ENCODE measurements around the gene KLK13. TPM values are rescaled to one million over a fixed set of nuclear protein-coding genes. Genes with fewer than 3 reads are reported as not detected.

KLK13 gene
- polyA plus RNA-seq, 1 donor: 0.45 TPM

- H3K9me3 ChIP-seq (ENCODE audit: control insufficient read depth, low read depth, low read length): no peaks in the 10 kb centered on the region
- H3K36me3 ChIP-seq (ENCODE audit: control insufficient read depth, insufficient read depth, low read length): no peaks in the 10 kb centered on the region
- no peak overlapping the region for H3K4me3 ChIP-seq (ENCODE audit: low read length)
- H3K4me1 ChIP-seq (ENCODE audit: control insufficient read depth, insufficient read depth, low read length): no peaks in the 10 kb centered on the region
- peaks cover 9% of the 10 kb centered on the region for H3K27me3 ChIP-seq (ENCODE audit: control insufficient read depth, insufficient read depth, low read length)
- WGBS (ENCODE audit: insufficient coverage, low lambda C conversion rate): no CpG with 5 or more reads among the region's 28 CpGs
- H3K27ac ChIP-seq (ENCODE audit: low read length): no peak overlapping the region
- no peak for DNase-seq
Observed at GRCh38 chr19:51031880-51032225, 33.0 kb downstream of the KLK13 start.

GRCh38 chr19:51031220-51031879 is 33.5 kb downstream of the KLK13 start:
- no peaks in the 10 kb centered on the region for H3K4me1 ChIP-seq (ENCODE audit: control insufficient read depth, insufficient read depth, low read length)
- no peak for DNase-seq
- peaks cover 9% of the 10 kb centered on the region for H3K27me3 ChIP-seq (ENCODE audit: control insufficient read depth, insufficient read depth, low read length)
- H3K27ac ChIP-seq (ENCODE audit: low read length): no peak overlapping the region
- H3K9me3 ChIP-seq (ENCODE audit: control insufficient read depth, low read depth, low read length): no peaks in the 10 kb centered on the region
- no peak overlapping the region for H3K4me3 ChIP-seq (ENCODE audit: low read length)
- no CpG with 5 or more reads among the region's 7 CpGs for WGBS (ENCODE audit: insufficient coverage, low lambda C conversion rate)
- H3K36me3 ChIP-seq (ENCODE audit: control insufficient read depth, insufficient read depth, low read length): no peaks in the 10 kb centered on the region

- H3K36me3 ChIP-seq (ENCODE audit: control insufficient read depth, insufficient read depth, low read length): no peaks in the 10 kb centered on the region
- no peaks in the 10 kb centered on the region for H3K9me3 ChIP-seq (ENCODE audit: control insufficient read depth, low read depth, low read length)
- 70% methylated on average over 2 of the region's 13 CpGs for WGBS (ENCODE audit: insufficient coverage, low lambda C conversion rate)
- no peaks in the 10 kb centered on the region for H3K4me1 ChIP-seq (ENCODE audit: control insufficient read depth, insufficient read depth, low read length)
- peaks cover 13% of the 10 kb centered on the region for H3K27me3 ChIP-seq (ENCODE audit: control insufficient read depth, insufficient read depth, low read length)
- no peak for DNase-seq
- H3K27ac ChIP-seq (ENCODE audit: low read length): no peak overlapping the region
- H3K4me3 ChIP-seq (ENCODE audit: low read length): no peak overlapping the region
Observed at GRCh38 chr19:51030631-51031030, 34.3 kb downstream of the KLK13 start.

- H3K9me3 ChIP-seq (ENCODE audit: control insufficient read depth, low read depth, low read length): no peaks in the 10 kb centered on the region
- H3K36me3 ChIP-seq (ENCODE audit: control insufficient read depth, insufficient read depth, low read length): no peaks in the 10 kb centered on the region
- no peak overlapping the region for H3K27ac ChIP-seq (ENCODE audit: low read length)
- WGBS (ENCODE audit: insufficient coverage, low lambda C conversion rate): no CpG with 5 or more reads among the region's 2 CpGs
- no peak for DNase-seq
- H3K27me3 ChIP-seq (ENCODE audit: control insufficient read depth, insufficient read depth, low read length): peaks cover 14% of the 10 kb centered on the region
- no peaks in the 10 kb centered on the region for H3K4me1 ChIP-seq (ENCODE audit: control insufficient read depth, insufficient read depth, low read length)
- H3K4me3 ChIP-seq (ENCODE audit: low read length): no peak overlapping the region
Observed at GRCh38 chr19:51029718-51030117, 35.2 kb downstream of the KLK13 start.

GRCh38 chr19:51027873-51028272 is 37.0 kb downstream of the KLK13 start:
- Histone ChIP-seq H3K27ac (ENCODE audit: low read length) (no peak overlapping the region), H3K27me3 (ENCODE audit: control insufficient read depth, insufficient read depth, low read length) (peaks cover 14% of the 10 kb centered on the region), H3K4me3 (ENCODE audit: low read length) (no peak overlapping the region), H3K9me3 (ENCODE audit: control insufficient read depth, low read depth, low read length) (no peaks in the 10 kb centered on the region), H3K36me3 (ENCODE audit: control insufficient read depth, insufficient read depth, low read length) (no peaks in the 10 kb centered on the region), H3K4me1 (ENCODE audit: control insufficient read depth, insufficient read depth, low read length) (no peaks in the 10 kb centered on the region)
- WGBS (ENCODE audit: insufficient coverage, low lambda C conversion rate): no CpG with 5 or more reads among the region's 5 CpGs
- DNase-seq: no peak

GRCh38 chr19:51027126-51027806 is 37.6 kb downstream of the KLK13 start:
- H3K4me1 ChIP-seq (ENCODE audit: control insufficient read depth, insufficient read depth, low read length): no peaks in the 10 kb centered on the region
- peaks cover 14% of the 10 kb centered on the region for H3K27me3 ChIP-seq (ENCODE audit: control insufficient read depth, insufficient read depth, low read length)
- H3K9me3 ChIP-seq (ENCODE audit: control insufficient read depth, low read depth, low read length): no peaks in the 10 kb centered on the region
- H3K4me3 ChIP-seq (ENCODE audit: low read length): no peak overlapping the region
- H3K36me3 ChIP-seq (ENCODE audit: control insufficient read depth, insufficient read depth, low read length): no peaks in the 10 kb centered on the region
- WGBS (ENCODE audit: insufficient coverage, low lambda C conversion rate): no CpG with 5 or more reads among the region's 14 CpGs
- H3K27ac ChIP-seq (ENCODE audit: low read length): no peak overlapping the region
- no peak for DNase-seq

- DNase-seq: no peak
- no peaks in the 10 kb centered on the region for H3K4me1 ChIP-seq (ENCODE audit: control insufficient read depth, insufficient read depth, low read length)
- peaks cover 15% of the 10 kb centered on the region for H3K27me3 ChIP-seq (ENCODE audit: control insufficient read depth, insufficient read depth, low read length)
- no peaks in the 10 kb centered on the region for H3K9me3 ChIP-seq (ENCODE audit: control insufficient read depth, low read depth, low read length)
- H3K27ac ChIP-seq (ENCODE audit: low read length): no peak within 1 kb of the TSS
- no peaks in the 10 kb centered on the region for H3K36me3 ChIP-seq (ENCODE audit: control insufficient read depth, insufficient read depth, low read length)
- WGBS (ENCODE audit: insufficient coverage, low lambda C conversion rate): no CpG with 5 or more reads among the region's 11 CpGs
- no peak within 1 kb of the TSS for H3K4me3 ChIP-seq (ENCODE audit: low read length)
Observed at GRCh38 chr19:51026554-51026831, 38.4 kb downstream of the KLK13 start, which contains the start of gene KLK11. KLK11 (minus strand) TSS chr19:51026616; CDS start chr19:51025631, 985 bp downstream.

GRCh38 chr19:51025809-51026553 is 38.9 kb downstream of the KLK13 start:
- Histone ChIP-seq H3K9me3 (ENCODE audit: control insufficient read depth, low read depth, low read length) (no peaks in the 10 kb centered on the region), H3K4me3 (ENCODE audit: low read length) (no peak overlapping the region), H3K27ac (ENCODE audit: low read length) (no peak overlapping the region), H3K4me1 (ENCODE audit: control insufficient read depth, insufficient read depth, low read length) (no peaks in the 10 kb centered on the region), H3K27me3 (ENCODE audit: control insufficient read depth, insufficient read depth, low read length) (peaks cover 18% of the 10 kb centered on the region), H3K36me3 (ENCODE audit: control insufficient read depth, insufficient read depth, low read length) (no peaks in the 10 kb centered on the region)
- DNase-seq: no peak
- WGBS (ENCODE audit: insufficient coverage, low lambda C conversion rate): no CpG with 5 or more reads among the region's 18 CpGs

- Histone ChIP-seq H3K36me3 (ENCODE audit: control insufficient read depth, insufficient read depth, low read length) (no peaks in the 10 kb centered on the region), H3K27me3 (ENCODE audit: control insufficient read depth, insufficient read depth, low read length) (peaks cover 19% of the 10 kb centered on the region), H3K4me1 (ENCODE audit: control insufficient read depth, insufficient read depth, low read length) (no peaks in the 10 kb centered on the region), H3K9me3 (ENCODE audit: control insufficient read depth, low read depth, low read length) (no peaks in the 10 kb centered on the region), H3K27ac (ENCODE audit: low read length) (no peak overlapping the region), H3K4me3 (ENCODE audit: low read length) (no peak overlapping the region)
- no CpG with 5 or more reads among the region's 6 CpGs for WGBS (ENCODE audit: insufficient coverage, low lambda C conversion rate)
- DNase-seq: no peak
Observed at GRCh38 chr19:51025401-51025800, 39.5 kb downstream of the KLK13 start.

GRCh38 chr19:51024924-51025323 is 40.0 kb downstream of the KLK13 start:
- H3K9me3 ChIP-seq (ENCODE audit: control insufficient read depth, low read depth, low read length): no peaks in the 10 kb centered on the region
- no peak overlapping the region for H3K4me3 ChIP-seq (ENCODE audit: low read length)
- peaks cover 24% of the 10 kb centered on the region for H3K27me3 ChIP-seq (ENCODE audit: control insufficient read depth, insufficient read depth, low read length)
- no peaks in the 10 kb centered on the region for H3K36me3 ChIP-seq (ENCODE audit: control insufficient read depth, insufficient read depth, low read length)
- WGBS (ENCODE audit: insufficient coverage, low lambda C conversion rate): no CpG with 5 or more reads among the region's 5 CpGs
- H3K27ac ChIP-seq (ENCODE audit: low read length): no peak overlapping the region
- DNase-seq: no peak
- H3K4me1 ChIP-seq (ENCODE audit: control insufficient read depth, insufficient read depth, low read length): no peaks in the 10 kb centered on the region

Data from large intestine (tissue), 3 donors.